Measurements from ENCODE around the gene APOA5.

DNA sequence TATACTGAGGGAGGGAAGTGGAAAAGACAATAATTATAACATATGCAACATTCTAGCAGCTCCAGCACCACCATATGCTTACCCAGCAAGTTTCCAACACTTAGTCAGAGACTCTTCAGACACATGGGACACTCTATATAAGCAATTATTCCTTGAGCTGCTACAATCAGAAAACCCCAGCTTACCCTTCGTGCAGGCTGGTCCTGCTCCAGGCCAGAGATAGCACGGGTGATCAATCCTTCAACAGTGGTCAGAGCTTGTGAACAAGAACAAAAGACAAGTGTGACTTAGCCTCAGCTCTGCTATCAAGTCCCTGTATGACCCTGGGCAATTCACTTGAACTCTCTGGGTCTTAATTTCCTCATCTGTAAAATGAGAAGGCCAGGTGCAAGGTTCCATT lies 5.4 kb downstream of the APOA5 start:
- TF ChIP-seq, protein P1, sequence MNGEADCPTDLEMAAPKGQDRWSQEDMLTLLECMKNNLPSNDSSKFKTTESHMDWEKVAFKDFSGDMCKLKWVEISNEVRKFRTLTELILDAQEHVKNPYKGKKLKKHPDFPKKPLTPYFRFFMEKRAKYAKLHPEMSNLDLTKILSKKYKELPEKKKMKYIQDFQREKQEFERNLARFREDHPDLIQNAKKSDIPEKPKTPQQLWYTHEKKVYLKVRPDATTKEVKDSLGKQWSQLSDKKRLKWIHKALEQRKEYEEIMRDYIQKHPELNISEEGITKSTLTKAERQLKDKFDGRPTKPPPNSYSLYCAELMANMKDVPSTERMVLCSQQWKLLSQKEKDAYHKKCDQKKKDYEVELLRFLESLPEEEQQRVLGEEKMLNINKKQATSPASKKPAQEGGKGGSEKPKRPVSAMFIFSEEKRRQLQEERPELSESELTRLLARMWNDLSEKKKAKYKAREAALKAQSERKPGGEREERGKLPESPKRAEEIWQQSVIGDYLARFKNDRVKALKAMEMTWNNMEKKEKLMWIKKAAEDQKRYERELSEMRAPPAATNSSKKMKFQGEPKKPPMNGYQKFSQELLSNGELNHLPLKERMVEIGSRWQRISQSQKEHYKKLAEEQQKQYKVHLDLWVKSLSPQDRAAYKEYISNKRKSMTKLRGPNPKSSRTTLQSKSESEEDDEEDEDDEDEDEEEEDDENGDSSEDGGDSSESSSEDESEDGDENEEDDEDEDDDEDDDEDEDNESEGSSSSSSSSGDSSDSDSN (CRISPR knock-in tag; IDR thresholded peaks at IDR 0.05), result no peak
- TF ChIP-seq, protein P2, sequence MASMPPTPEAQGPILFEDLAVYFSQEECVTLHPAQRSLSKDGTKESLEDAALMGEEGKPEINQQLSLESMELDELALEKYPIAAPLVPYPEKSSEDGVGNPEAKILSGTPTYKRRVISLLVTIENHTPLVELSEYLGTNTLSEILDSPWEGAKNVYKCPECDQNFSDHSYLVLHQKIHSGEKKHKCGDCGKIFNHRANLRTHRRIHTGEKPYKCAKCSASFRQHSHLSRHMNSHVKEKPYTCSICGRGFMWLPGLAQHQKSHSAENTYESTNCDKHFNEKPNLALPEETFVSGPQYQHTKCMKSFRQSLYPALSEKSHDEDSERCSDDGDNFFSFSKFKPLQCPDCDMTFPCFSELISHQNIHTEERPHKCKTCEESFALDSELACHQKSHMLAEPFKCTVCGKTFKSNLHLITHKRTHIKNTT (CRISPR knock-in tag; IDR thresholded peaks at IDR 0.05), result no peak
- TF ChIP-seq SMC3 (IDR thresholded peaks at IDR 0.05; ENCODE audit: low read length) (no peak), HDAC6 (IDR thresholded peaks at IDR 0.05; ENCODE audit: low read depth, low read length) (no peak), GTF2F1 (IDR thresholded peaks at IDR 0.05; ENCODE audit: low read length) (no peak), PHF8 (CRISPR knock-in tag; IDR thresholded peaks at IDR 0.05) (no peak), FOXK1 (CRISPR knock-in tag; IDR thresholded peaks at IDR 0.05; ENCODE audit: borderline replicate concordance, low read depth) (no peak), KAT7 (CRISPR knock-in tag; IDR thresholded peaks at IDR 0.05; ENCODE audit: borderline replicate concordance) (no peak), ZNF44 (CRISPR knock-in tag; IDR thresholded peaks at IDR 0.05) (no peak), ZNF274 (CRISPR knock-in tag; IDR thresholded peaks at IDR 0.05) (no peak), NFRKB (IDR thresholded peaks at IDR 0.05) (no peak)
- TF ChIP-seq, protein P3, sequence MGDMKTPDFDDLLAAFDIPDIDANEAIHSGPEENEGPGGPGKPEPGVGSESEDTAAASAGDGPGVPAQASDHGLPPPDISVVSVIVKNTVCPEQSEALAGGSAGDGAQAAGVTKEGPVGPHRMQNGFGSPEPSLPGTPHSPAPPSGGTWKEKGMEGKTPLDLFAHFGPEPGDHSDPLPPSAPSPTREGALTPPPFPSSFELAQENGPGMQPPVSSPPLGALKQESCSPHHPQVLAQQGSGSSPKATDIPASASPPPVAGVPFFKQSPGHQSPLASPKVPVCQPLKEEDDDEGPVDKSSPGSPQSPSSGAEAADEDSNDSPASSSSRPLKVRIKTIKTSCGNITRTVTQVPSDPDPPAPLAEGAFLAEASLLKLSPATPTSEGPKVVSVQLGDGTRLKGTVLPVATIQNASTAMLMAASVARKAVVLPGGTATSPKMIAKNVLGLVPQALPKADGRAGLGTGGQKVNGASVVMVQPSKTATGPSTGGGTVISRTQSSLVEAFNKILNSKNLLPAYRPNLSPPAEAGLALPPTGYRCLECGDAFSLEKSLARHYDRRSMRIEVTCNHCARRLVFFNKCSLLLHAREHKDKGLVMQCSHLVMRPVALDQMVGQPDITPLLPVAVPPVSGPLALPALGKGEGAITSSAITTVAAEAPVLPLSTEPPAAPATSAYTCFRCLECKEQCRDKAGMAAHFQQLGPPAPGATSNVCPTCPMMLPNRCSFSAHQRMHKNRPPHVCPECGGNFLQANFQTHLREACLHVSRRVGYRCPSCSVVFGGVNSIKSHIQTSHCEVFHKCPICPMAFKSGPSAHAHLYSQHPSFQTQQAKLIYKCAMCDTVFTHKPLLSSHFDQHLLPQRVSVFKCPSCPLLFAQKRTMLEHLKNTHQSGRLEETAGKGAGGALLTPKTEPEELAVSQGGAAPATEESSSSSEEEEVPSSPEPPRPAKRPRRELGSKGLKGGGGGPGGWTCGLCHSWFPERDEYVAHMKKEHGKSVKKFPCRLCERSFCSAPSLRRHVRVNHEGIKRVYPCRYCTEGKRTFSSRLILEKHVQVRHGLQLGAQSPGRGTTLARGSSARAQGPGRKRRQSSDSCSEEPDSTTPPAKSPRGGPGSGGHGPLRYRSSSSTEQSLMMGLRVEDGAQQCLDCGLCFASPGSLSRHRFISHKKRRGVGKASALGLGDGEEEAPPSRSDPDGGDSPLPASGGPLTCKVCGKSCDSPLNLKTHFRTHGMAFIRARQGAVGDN (CRISPR knock-in tag; IDR thresholded peaks at IDR 0.05), result no peak
- TF ChIP-seq, protein P4, sequence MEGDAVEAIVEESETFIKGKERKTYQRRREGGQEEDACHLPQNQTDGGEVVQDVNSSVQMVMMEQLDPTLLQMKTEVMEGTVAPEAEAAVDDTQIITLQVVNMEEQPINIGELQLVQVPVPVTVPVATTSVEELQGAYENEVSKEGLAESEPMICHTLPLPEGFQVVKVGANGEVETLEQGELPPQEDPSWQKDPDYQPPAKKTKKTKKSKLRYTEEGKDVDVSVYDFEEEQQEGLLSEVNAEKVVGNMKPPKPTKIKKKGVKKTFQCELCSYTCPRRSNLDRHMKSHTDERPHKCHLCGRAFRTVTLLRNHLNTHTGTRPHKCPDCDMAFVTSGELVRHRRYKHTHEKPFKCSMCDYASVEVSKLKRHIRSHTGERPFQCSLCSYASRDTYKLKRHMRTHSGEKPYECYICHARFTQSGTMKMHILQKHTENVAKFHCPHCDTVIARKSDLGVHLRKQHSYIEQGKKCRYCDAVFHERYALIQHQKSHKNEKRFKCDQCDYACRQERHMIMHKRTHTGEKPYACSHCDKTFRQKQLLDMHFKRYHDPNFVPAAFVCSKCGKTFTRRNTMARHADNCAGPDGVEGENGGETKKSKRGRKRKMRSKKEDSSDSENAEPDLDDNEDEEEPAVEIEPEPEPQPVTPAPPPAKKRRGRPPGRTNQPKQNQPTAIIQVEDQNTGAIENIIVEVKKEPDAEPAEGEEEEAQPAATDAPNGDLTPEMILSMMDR (CRISPR knock-in tag; IDR thresholded peaks at IDR 0.05), result no peak

Data from HepG2 (cell line).